ENCODE data around the gene CCDC12. TPM values are rescaled to one million over a fixed set of nuclear protein-coding genes. Genes with fewer than 3 reads are reported as not detected.

Gene CCDC12
- total and polyA plus RNA-seq, 12 donors: 33.2 to 145 (median 70.0) TPM

DNA sequence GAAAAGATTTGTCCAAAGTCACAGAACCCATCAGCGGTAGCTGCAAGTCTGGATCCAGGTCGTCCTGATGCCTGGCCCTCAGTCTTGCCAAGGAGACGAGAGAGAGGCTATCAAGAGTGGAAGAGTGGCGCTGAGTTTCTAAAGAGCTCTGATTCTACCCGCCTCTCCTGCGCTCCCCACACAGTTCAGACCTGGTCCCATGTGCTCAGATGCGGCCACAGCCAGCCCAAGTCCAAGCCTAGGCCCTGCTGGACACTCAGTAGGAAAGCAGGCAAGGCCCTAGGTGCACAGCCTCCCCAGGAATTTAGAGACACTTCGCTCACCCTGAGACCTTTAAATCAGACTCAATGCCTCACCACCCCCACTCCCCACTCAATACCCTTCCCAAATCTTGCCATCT lies 32.4 kb downstream of the CCDC12 start:
- Histone ChIP-seq H3K27me3 (no peaks in the 10 kb centered on the region), H3K36me3 (replicated peaks in 1 of 2) (peaks cover 0 to 18% of the 10 kb centered on the region in 2 donors), H3K9me3 (replicated peaks in 1 of 3) (no peaks in the 10 kb centered on the region), H3K4me1 (replicated peaks in 1 of 2) (peaks cover 51 to 71% of the 10 kb centered on the region in 2 donors), H3K4me3 (no peak overlapping the region), H3K27ac (peak overlapping the region; percentile 51 to 94 (median 82))
- DNase-seq: no peak
- no peak for TF ChIP-seq POLR2A (IDR thresholded peaks at IDR 0.05)
- no peak for TF ChIP-seq CTCF (IDR thresholded peaks at IDR 0.05)
- intact Hi-C loops (cut with DNase I): no loop called here
- 87% methylated on average over 8 of the region's 8 CpGs for WGBS, 4 donors

DNA sequence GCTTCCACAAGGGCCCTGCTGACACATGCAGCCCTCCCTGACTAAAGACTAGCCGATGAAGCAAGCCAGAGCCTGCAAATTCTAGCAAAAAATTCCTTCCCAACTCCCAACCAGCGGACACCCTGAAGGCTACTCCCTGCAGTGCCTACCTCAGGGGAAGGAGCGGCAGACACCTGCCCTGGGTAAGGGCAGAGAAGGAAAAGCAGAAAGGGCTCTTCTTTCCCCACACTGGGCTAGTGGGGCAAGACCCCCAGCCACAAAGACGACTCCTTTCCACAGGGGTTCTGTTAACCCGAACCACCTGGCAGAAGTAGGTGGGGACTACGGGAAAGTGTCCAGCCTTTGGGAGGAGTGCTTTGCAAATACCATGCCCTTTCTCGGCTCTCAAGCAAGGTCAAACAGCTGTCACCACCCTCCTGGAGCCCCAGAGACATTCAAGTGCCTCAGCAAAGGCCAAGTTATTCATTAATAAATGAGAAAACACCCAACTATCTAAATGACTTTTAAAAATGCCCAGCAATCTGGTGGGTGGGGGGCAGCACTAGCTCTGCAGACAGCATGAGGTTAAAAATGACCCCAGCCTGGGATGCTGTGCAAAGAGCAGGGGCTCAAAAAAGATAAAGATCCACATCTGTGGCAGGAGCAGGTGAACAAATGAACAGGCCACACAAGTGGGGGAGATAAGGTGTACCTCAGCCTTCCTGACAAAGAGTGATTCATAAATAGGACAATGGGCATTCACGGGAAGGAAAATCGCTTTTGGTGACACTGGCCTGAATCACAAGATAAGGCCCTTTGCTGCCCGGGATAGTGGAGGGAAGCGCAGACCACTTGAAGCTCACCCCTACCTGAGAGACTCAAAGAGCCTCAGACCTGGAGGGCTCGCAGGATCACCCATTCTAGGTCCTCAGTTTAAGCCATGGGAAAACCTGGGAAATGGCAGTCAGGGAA lies 33.0 kb downstream of the CCDC12 start:
- Histone ChIP-seq H3K27ac (peak overlapping the region; percentile 51 to 94 (median 82)), H3K27me3 (no peaks in the 10 kb centered on the region), H3K9me3 (replicated peaks in 1 of 3) (no peaks in the 10 kb centered on the region), H3K4me3 (no peak overlapping the region), H3K36me3 (replicated peaks in 1 of 2) (peaks cover 0 to 19% of the 10 kb centered on the region in 2 donors), H3K4me1 (replicated peaks in 1 of 2) (peaks cover 44 to 71% of the 10 kb centered on the region in 2 donors)
- intact Hi-C loops (cut with DNase I): no loop called here
- DNase-seq: peak in 3 of 7 donors; percentile 50 to 70 (median 58)
- TF ChIP-seq CTCF (IDR thresholded peaks at IDR 0.05) (no peak), POLR2A (IDR thresholded peaks at IDR 0.05) (no peak)
- WGBS, 4 donors: 52 to 57% (median 54%) methylated on average over 9 to 12 of the region's 12 CpGs

DNA sequence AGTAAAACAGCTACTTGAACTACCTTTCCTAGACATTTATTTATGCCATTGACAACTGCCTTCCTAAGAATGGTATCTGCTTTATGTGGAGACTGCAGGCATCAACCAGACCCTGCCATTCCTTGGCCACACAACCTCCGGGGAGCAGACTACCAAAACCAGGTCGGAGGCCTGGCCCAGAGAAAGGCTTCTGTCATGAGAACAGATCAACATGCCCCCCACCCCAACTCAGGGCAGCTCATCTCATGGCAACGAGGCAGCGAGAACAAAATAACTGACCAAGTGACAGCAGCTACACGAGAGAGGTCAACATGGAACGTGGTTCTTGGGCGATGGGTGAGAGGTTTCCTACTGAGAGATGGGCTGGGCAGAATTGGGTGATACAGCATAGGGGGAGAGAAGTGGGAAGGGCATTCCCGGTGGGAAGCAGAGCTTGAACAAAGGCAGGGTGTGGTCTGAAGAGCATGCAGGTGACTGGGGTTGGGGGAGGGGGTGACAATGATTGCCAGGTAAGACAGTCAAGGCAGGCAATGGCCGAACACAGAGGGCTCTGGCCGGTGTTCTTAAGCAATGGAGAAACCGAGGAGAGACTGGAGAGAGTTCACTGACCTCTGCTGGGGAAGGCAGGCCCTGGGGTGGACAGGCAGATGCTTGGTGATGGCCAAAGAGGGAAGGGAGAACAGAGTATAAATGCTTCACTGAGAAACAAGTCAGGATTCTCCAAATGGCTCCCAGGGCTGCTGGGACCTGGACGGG lies 33.9 kb downstream of the CCDC12 start:
- Histone ChIP-seq H3K4me1 (replicated peaks in 1 of 2) (peaks cover 37 to 63% of the 10 kb centered on the region in 2 donors), H3K36me3 (replicated peaks in 1 of 2) (peaks cover 0 to 19% of the 10 kb centered on the region in 2 donors), H3K9me3 (replicated peaks in 1 of 3) (no peaks in the 10 kb centered on the region), H3K27me3 (no peaks in the 10 kb centered on the region), H3K4me3 (no peak overlapping the region), H3K27ac (peak overlapping the region; percentile 51 to 94 (median 82))
- DNase-seq: peak in 2 of 7 donors; percentile 42 to 56
- WGBS, 4 donors: 83 to 91% (median 86%) methylated on average over 12 of the region's 12 CpGs
- TF ChIP-seq CTCF (IDR thresholded peaks at IDR 0.05) (no peak), POLR2A (IDR thresholded peaks at IDR 0.05) (no peak)
- intact Hi-C loops (cut with DNase I): no loop called here

DNA sequence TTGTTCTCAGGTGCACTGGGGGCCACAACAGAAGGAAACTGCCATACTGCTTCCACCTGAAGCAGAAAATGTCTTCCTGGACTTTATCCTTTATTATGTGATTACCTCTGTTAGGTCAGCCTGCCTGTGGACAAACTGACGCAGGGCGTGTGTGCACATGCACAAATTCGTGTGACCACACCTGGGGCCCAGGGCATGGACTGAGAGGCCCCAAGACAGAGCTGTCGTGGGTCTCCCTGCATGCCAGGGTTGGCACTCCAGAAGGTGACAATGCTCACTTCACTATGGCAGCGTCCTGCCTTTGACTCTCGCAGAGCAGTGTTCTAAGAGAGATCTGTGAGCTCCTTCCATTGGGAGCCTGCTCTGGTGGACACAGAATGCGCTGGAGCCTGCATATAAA lies 34.5 kb downstream of the CCDC12 start:
- peak overlapping the region in 2 of 5 donors; percentile 47 to 94 for H3K27ac ChIP-seq
- WGBS, 4 donors: 95 to 96% (median 96%) methylated on average over 6 to 7 of the region's 7 CpGs

More for the DNA sequence above, 34.5 kb downstream of the CCDC12 start:
- Histone ChIP-seq H3K36me3 (replicated peaks in 1 of 2) (peaks cover 0 to 24% of the 10 kb centered on the region in 2 donors), H3K9me3 (replicated peaks in 1 of 3) (no peaks in the 10 kb centered on the region), H3K4me3 (no peak overlapping the region), H3K4me1 (replicated peaks in 1 of 2) (peaks cover 31 to 60% of the 10 kb centered on the region in 2 donors), H3K27me3 (no peaks in the 10 kb centered on the region)
- intact Hi-C loops (cut with DNase I): no loop called here
- DNase-seq: peak in 1 of 7 donors; percentile 19
- TF ChIP-seq CTCF (IDR thresholded peaks at IDR 0.05): no peak
- TF ChIP-seq POLR2A (IDR thresholded peaks at IDR 0.05): no peak

Data from adrenal gland (tissue), 12 donors.